NB4 (cell line): ENCODE data around the gene OSBPL10.

Source experiments
- CTCF ChIP-seq: IDR thresholded peaks from one replicate; pipeline ENCODE4 v1.5.1; 2012; ENCODE audit warnings: low read depth, low read length
- POLR2A ChIP-seq: IDR thresholded peaks from 2 replicates; pipeline ENCODE4 v1.6.1; 2011; ENCODE audit warnings: mild to moderate bottlenecking; ENCODE audit not compliant: insufficient read length; ENCODE audit errors: extremely low read depth
- TF ChIP-seq, protein P1 (sequence below): IDR thresholded peaks from 2 replicates; pipeline ENCODE4 v1.6.1; 2011; ENCODE audit warnings: low read depth, low read length

GRCh38 chr3:31636694-31637442 lies 344.2 kb downstream of the OSBPL10 start:
- TF ChIP-seq CTCF = no peak
- TF ChIP-seq POLR2A = no peak
- TF ChIP-seq, protein P1, sequence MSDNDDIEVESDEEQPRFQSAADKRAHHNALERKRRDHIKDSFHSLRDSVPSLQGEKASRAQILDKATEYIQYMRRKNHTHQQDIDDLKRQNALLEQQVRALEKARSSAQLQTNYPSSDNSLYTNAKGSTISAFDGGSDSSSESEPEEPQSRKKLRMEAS = no peak
